HG03039 (cell line): ENCODE results near the gene URAD.

Source experiments
- ATAC-seq: cut with Tn5 transposase; IDR thresholded peaks from one replicate; pipeline ENCODE4 v1.9.1; 2021; ENCODE audit warnings: mild to moderate bottlenecking, moderate library complexity; ENCODE audit not compliant: unreplicated experiment

URAD gene

DNA sequence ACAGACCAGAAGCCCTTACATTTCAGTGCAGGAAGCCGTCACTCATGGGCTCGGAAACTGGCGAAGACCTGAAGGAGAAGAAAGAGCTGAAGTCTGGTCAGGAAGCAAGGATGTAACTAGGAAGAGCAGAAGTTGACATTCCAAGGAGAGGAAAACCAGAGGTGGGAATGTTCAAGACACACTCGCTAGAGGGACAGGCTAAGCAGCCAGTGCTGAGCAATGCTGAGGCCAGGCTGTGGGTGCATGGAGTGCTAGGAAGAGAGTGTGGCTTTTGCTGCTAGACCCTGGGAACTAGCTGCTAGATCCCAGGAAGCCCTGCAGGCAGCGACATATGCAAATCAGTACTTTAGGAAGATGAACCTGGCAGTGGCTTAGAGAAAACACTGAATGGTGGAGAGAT is 12.1 kb upstream of the URAD start:
- no peak for ATAC-seq

DNA sequence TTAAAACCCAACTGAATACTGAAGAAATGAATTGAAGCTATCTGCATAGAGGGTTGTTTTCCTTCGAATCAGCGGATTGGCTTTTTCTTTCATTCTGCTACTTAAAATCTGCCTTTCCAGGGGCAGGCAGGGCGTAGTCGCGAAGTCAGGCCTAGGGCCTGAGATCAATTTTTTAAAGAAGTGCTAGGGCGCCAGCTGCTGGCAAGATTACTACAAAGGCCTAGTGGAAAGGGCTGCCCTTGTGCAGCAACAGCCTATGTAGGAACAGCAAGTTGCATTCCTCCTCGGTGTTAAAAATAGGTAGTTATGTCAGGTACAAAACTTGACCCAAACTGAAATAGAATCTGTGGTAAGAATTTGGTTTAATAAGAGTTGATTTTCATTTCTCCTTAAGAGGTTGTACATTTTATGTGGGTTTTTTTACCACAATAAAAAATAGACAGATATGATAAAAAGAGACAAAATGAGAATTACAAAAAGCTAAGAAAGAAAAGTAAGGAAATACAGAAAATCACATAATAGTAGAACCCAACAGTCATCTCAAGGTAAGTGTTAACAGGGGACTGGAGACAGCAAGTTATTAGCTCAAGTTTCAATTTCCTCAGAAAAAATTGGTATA is 9.5 kb upstream of the URAD start:
- no peak for ATAC-seq

DNA sequence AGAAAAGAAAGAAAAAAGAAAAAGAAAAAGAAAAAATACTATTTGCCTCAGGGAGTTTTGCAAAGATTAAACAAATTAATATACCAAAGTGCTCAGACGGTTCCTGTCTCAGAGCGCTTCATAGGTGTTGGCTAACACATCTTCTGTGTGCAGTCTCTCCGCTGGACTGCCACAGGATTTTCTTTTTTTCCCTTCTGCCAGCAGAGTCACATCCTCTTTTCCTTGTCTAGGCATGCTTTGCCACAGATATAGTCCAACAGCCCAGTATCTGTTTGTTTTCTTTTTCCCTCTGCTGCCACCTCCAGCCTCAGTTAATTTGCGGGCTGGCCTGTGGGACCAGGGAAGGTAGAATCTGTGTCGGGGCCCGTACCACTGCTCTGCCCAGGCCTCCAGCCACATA is 3.4 kb upstream of the URAD start:
- no peak for ATAC-seq

DNA sequence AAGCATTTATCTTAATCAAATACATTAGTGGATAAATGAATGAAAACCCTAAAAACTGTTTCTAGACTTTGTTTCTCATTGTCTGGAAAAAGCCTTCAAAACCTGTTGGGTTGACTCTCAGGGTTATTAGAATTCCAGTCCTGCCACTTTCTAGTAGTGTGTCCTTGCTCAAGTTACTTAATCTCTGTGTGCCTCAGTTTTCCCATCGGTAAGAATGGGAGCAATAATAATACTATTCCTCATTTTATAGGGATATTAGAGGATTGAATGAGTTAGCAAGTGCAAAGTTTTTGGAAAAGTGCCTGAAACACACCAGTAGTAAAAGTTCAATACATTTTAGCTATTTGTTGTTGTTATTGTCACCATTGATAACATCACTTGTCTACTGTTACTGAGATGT is 2.9 kb downstream of the URAD start:
- no peak for ATAC-seq

DNA sequence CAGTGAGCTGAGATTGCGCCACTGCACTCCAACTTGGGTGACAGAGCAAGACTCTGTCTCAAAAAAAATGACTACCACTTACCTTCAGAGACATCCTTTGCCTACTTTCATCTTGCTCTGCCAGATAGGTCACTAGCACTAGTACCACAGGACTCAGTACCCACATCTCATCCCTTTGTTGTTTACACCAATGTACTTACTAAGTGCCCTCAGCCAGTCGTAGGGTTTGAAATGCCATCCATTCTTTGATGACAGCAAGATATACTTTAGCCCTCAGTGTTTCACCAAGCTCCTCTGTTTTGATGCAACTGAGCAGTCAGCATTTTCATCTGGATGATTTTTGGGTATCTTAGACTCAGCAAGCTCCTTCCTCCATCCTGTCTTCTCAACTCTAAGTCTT is 6.1 kb downstream of the URAD start:
- ATAC-seq: no peak

DNA sequence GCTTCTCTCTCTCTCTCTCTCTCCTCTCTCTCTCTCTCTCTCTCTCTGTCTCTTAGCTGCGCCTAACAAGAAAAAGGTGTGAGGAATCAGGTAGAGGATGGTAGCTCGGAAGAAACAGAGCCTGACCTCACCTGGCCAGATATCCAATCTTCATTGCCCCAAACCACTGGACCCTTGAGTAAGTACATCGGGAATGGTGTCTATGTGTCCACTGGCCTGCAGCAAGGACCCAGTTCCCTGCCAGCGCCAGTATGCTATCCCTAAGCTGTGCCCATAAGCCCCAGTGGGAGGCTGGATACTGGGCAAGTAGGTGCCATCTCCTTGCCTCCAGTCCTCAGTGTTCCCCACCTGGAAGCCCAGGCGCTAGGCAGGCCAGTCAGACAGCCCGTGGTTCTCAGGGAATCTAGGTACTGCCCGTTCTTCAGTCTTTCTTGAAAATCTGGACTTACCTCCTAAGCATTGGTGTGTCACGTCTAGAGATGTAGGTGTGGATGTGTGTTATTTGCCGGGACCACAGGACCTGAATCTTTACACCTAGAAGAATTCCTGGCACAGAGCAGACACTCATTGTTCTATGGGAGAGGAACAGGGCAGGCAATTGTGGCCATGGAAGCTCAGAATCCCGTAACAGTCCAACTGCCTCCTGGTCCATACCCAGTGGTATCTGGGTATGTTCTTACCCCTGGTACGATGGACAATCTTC is 7.3 kb downstream of the URAD start:
- no peak for ATAC-seq

DNA sequence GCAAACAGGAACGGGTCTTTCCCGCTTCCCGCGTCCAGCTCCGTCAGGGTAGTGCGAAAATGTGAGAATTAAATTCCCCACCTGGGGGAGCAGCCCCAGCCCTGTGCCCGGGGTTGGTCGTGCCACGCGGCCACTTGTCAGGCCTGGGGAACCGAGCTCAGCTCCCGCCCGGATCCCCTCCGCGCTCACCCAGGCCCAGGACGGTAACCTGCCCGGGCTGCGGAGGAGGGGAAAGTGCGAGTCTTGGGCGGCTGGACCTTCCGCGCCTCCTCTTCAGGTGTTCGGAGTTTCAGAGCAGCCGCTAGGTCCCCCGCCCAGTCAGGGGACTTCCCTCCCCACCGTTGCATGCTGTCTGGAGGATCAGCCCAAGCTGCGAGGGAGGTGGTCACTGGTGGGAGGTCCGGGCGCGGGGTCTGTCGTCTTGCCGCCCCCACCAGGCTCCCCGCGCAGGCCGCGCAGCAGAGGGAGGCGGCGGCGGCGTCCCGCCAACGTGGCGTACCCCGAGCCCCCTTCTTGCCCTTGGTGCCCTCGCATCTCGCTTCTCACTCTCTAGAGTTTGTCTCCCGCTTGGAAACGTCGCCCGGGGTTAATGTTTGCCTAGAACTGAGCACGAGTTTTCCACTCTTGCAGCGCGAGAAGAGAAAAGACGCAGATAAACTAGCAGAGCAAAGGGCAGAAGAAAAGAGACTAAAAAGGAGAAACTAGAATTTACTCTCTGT is 8.1 kb downstream of the URAD start:
- no peak for ATAC-seq

DNA sequence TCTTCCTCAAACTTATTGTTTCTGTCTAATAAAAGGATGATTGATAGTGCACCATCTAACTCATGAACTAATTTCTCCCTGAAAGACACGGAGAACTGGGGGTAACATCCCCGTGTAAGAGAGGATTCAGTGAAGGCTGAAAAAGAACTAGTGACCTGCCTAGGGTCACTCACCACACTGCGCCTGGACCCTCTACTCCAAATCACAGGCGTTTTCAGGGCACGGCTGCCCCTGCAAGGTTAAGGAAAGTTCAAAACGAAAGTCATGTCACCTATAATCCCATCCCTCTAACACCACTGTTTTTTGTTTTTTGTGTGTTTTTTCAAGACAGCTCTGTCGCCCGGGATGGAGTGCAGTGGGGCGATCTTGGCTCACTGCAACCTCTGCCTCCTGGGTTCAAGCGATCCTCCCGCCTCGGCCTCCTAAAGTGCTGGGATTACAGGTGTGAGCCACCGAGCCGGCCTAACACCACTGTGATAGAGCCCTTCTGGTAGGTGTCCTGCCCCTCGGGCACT is 8.7 kb downstream of the URAD start:
- no peak for ATAC-seq

DNA sequence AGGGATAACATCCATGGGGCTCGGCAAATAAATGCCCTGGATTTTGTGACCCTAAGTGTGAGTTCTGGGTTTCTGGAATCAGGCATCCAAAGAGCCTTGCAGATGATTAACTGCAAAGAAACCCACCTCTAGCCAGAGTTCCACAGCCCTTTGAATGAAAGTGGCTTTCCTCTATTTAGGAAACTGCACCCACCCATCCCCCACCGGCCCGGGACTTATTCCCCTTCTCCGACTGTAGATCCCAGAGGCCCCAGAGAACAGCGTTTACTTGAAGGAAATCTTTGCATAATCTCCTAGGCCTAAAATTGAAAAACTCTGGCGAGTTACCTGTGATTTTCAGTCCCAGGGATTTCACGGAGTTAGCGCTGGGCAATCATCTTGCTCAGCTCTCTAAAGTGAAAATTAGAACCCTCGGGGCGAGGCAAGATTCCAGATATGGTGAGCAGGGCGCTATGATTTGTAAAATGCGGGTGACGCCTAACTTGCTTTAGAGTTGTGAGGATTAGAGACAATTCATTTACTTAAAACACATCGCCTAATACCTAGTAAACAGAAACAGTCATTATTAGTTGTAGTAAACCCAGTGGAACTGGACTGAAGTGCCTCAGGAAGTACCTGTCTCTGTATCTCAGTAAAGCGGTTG is 9.4 kb downstream of the URAD start:
- ATAC-seq: no peak

DNA sequence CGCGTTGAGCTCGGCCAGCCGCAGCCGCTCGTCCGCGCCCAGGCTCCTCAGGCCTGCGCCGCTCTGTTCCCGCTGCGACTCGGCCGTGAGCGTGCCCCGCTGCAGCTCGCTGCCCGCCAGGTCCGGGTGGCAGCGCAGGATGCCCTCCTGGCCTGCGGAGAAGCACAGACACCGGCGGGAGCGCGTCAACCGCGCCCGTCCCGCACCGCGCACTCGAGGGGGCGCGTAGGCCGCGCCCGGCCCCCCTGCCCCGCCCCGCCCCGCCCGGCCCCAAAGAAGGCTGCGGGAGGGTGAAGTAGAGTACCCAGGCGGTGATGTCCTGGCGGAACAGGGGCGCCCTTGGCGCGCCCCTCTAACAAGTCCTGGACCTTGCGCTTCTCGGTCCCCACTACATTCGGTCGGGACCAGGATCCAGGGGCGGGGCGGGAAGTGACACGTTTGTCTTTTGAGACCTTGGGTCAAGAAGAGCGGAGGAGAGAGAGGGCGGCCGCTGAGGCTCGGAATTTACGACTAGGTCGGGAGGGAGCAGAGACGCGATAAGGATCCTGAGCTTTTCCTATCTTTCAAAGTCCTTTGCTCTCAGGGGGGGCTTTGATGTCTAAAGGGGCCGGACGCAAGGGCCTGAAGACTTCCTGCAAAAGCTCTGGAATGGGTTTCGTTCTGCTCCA is 10.1 kb downstream of the URAD start:
- ATAC-seq: no peak

DNA sequence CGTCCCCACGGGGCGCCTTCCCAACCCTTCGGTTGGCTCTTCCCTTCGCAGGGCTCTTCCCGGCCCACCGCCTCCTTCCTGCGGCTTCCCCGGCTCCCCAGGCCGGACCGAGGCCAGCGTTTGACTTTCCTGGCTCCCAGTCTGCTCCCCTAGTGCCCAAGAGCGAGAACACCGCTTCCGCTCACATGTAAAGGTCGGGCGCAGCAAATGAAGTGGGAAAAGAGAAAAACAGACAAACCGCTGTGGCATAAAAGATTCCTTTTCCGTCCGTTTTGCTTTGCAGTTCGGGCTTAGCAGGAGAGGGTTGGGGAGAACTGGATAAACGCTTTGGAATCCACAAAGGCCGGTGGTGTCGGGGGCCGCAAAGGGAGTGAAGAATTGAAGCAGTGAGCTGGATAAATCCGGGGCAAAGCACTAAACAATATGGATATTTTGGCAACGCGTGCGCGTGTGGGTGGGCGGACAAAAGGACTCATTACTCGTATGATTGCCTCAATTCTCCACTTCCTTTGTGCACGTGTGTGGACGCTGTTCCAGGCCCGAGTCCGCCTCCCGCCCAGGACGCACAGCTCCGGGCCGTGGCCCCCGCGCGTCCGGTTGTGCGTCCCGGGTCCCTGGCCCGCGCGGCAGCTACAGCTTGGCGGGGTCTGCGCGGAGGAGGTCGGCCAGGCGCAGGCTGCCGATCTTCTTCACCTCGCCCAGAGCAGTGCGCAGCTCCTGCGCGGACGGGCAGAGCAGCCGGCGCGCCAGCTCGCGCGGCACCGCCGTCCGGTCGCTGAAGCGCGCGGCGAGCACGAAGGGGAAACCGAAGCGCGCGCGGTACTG is 10.8 kb downstream of the URAD start:
- ATAC-seq: no peak

DNA sequence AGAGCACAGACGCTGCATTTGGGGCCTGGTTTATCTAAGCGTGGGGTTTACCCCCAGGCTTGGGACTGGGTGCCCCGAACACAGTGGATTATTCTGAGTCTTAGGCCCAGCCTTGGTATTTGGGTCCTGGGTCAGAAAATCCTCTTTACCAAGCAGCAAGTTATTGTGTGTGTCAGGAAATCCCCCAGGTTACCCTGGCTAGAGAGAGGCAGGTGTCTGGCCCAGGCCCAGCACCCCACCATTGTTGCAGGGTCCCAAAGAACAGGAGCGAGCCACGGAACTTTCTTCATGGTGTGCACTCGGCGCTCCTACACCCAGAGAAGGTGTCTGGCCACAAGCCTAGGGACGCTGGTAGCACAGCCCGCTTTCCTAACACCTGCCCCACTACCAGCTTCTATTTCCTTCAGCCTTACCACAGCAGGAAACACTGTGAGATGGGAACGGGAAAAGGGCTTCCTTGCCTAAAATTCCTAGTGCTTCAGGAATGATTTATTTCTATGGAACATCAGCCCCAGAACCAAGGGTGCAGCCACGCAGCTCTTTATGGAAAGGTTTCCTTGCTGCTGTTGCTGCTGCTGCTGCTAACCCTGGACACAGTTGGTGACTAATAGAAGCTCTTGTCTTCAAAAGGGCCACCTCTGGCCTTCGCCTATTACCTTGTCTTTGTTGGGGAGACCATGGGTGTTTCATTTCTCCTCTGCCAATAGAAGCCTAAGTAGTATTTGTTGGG is 12.0 kb downstream of the URAD start:
- no peak for ATAC-seq

DNA sequence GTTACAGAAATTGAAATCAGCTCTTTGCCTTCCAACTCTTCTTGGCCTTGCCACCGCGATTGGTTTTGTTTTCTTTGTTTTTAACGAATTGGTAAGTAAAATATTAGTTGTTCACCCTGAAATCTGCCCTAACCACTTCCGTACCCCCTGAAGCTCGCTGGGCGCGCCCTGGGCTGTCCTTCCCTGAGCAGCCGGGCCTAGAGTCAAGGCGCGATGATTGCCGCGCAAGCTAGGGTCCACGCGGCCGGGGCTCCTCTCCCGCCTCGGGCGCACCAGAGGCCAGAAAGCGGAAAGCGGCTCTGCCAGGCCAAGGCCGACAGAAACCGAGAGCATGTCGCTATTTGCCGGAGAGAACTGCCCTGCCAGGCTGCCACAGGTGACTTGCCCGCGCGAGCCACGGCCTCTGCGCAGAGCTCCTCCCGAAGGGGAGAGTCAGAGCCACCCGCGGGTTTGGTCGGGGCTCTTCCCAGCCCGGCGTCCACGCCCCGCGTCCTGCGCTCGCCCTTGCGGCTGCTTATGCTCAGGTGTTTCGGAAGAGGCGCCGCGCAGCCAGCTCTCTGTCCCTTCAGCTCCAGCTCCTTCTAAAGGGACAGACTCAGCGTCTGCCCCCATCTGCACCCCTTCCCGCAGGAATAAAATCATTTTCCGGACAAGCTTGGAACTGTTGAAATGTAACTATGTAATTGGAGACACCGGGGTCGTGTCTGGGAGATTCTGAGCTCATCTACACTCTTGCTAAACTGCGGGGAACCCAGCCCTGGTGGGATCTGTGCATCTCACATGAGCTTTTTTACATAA is 12.7 kb downstream of the URAD start:
- ATAC-seq: no peak

DNA sequence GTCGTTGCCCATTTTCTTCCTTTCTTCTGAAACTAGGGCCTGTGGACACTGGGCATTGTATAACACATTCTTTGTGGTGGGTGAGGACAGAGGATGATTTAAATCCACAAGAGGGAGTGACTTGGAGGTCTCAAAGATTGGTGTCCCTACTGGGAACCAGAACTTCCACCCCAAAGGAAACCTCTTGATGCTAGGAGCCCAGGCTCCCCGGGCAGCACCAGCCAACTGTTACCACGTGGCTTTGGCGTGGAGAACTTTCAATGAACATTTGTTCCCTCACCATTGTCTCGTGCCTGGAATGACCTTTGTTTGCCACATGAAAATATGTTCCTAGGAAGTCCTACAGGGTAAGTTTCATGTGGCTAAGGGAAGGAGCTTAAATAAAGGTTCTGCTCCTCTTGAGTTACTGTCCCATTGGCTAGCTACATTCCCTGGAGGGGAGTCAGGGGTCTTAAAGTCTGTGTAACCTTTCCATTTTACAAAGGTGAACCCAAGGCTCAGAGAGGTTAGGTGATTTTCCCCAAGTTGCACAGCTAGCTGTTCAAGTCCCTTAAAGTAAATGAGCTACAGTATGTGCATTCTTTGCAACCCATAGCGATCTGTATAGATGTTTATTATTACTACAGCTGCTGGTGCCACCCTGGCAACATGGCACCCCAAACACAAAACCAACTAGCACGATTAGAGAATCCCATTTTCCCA is 14.4 kb downstream of the URAD start:
- ATAC-seq: no peak

DNA sequence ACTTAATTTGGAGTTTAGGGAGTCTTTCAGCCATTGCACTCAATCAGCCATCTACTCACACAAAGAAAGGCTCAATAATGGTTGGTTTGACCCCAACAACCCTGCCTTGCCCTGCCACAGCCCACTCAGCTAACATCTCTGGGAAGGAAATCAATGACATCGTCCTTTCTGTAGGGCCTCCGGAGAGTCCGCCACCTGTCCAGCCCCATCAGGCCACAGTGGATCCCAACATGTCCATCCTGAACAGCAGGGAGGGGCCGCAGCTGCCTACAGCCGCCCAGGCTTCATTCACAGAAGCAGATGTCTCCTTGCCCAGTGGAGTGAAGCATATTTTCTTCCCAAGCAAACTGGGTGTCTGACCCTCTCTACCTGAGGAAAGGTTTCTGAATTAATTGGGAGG is 15.2 kb downstream of the URAD start:
- ATAC-seq: no peak

DNA sequence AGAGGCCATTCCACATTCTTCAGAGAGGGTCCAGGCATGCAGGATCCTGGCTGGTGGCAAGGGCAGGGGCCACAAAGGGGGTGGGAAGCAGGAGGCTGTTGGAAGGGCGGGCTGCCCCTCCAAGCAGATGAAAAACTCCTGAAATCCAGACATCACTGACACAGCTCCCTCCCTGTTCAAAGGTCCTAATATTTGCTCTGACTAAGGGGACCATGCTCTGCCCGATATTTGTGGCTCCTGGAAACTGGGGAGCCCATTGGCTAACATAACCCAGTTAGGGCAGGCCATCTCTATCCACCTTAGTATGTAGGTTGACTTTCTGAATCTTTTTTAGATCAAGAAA is 16.0 kb downstream of the URAD start:
- no peak for ATAC-seq

DNA sequence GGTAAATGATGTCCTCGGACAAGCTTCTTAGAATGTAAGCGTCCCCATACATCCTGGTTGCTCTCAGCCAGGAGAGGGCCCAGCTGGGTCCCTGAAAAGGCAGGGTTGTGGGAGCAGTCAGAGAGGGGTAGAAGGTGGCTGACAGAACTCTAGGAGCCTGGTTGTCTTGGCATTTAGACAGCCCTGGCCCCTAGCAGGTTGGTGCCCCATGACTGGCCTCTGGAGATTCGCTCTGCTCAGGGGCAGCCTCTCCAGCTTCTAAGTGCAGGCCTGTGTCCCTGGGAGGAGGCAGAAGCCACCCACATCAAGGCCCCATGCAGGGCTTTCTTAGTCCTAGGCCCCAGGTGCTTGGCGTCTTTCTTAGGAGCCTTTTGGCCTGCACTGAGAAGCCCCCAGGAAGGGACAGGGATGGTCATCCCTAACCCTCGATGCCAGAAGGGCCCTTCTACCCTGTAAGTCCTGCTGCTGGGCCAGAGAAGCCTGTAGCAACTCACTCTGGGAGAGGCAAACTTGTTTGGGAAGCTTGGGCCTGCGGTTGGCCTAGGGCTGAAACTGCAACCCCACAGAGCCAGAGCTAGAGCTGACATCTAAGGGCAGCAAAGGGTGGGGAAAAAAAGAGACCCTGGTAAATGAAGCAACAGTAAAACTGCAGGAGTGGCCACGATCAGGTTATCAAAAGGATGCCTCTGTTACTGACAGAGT is 16.6 kb downstream of the URAD start:
- no peak for ATAC-seq

DNA sequence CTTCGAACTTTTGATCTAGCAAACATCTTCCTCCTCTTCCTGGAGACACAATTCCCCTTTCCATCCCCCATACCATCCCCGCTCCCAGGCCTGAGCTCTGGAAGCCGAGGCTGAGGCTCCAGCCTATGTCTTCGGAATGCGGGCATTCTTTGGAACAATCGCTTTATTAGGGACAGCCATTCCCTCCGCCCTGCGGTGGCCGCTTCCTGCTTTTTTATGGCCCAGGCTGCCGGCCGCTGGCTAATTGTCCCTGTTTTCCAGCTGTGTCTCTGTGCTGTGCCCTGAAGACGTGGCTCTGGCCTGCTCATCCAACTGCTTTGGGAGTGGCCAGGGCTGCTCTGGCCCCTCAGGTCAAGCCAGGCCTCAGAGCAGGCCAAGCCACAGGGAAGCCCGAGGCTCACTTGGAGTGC is 17.3 kb downstream of the URAD start:
- ATAC-seq: no peak
